ENCODE data around the gene B4GAT1.
"Not testable (repeated sequence)": the region's sequence is repeated elsewhere in the genome, so short reads cannot be mapped to it uniquely, and the experiment has no call there.

B4GAT1 gene

DNA sequence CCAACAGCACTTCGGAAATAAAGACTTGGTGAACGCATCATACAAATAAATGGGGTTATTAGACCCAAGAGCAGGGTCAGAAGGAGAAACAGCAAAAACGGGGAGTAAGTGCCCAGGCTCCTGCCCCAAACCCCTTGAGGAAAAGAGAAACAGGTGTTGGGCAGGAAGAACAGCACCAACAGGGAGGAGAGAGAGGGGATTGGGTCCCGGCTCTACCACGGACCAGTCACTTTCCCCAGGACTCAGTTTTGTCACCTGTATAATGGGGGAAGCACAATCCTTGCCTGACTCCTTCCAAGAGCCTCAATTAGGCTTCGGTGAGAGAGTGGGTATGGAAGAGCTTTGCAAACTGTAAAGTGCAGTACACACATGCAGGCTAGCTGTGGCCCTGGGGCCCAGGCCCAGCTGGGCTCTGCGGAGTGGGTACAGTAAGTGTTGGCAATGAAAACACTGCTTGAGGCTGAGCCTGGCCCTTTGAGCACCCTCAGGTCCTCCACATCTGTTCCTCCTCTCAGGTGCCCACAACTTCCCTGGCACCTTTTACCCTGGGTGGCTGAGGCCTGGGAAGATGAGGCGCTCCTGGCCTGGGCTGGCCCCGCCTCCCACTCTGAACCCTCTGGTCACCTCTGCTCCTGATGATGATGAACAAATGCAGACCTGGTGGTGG, 15.2 kb upstream of the B4GAT1 start:
- no peak for DNase-seq

DNA sequence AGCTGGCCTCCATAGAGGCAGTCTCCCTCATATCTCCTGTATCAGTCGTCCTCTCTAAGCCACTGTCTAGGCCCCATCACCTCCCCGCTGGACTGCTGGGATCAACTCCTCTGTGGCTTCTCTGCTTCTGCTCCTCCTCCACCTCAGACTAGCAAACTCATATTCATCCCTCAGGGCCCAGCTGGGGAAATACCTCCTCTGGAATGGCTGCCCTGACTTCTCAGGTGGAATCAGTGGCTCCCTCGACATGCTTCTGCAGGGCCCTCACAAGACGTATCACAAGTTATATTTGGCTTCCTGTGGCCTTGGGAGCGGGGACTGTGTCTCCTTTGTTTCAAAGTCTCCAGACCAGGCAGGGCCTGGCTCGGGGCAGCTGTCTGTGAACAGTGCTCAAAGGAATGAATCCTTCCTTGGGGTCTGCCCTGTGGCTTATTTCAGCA, 14.1 kb upstream of the B4GAT1 start:
- no peak for DNase-seq

DNA sequence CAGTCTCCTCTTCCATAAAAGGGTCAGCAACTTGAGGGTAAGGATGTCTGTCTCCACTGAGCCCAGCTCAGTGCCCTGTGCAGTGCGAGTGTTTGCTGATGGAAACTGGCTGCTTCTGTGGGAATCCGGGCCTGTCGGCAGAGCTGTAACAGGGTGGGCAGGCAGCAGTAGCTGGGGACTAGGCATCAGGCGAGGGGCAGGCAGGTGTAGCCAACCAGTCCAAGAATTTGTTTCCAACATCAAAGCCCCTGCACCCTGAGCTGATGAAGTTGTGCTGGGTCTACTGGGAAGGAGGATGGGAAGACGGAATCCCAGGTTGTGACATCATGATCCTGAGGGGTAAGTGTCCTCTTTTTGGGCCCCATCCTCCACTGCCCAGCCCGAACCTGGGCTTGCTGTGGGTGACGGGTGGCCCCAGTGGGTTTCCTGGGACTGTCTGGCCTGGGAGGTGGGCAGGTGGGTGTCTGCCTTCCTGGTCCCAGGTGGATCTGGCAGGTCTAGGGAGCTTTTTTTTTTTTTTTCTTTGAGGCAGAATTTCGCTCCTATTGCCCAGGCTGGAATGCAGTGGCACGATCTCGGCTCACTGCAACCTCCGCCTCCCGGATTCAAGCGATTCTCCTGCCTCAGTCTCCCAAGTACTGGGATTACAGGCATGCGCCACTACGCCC, 13.1 kb upstream of the B4GAT1 start:
- no peak for DNase-seq

DNA sequence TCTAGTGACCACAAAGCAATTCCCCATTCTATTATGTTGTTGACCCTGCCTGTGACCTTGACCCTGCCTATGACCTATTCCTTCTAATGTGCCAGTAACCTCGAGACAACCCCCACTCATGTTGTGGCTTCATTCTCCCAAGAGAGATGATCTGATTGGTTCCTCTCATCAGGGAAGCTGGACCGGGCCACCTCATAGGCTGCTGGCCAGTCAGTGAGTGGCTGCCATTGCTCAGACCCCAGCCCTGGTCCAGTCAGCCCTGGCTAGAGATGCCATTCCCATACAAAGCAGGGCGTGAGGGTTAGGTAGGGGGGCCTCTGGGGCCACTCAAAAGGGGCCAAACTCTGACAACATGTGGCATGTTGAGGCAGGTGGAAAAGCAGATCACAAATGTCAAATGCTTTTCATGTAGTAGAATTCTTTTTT, 12.2 kb upstream of the B4GAT1 start:
- no peak for DNase-seq

DNA sequence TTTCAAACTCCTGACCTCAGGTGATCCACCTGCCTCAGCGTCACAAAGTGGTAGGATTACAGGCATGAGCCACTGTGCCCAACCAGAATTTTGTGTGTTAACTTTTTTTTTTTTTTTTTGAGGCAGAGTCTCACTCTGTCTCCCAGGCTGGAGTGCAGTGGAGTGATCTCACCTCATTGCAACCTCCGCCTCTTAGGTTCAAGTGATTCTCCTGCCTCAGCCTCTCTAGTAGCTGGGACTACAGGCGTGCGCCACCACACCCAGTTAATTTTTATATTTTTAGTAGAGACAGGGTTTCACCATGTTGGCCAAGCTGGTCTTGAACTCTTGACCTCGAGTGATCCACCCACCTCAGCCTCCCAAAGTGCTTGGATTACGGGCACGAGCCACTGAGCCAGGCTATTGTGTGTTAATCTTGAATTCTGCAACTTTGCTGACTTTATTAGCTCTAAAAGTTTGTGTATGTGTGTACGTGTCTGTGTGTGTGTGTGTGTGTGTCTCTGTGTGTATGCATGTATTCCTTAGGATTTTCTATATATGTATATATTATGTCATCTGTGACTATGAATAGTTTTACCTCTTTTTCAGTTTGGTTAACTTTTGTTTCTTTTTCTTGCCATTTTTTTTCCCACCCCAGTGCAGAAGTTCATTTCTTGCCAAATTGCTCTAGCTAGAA, 3.3 kb upstream of the B4GAT1 start:
- not testable (repeated sequence) for DNase-seq

DNA sequence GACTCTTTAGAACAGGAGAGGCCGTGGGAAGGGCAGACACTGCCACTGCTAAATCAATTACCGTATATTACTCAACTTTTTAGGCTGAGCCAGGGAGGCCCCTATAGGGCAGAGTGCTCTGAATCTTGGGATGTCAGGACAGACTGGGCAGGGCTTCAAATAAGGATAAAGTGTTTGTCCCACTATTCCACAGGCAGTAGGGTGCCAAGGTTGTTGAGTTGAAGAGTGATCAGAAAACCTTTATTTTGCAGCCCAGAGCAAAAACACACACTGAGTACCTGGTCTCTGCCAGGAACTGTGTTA, 1.6 kb upstream of the B4GAT1 start:
- DNase-seq: no peak

DNA sequence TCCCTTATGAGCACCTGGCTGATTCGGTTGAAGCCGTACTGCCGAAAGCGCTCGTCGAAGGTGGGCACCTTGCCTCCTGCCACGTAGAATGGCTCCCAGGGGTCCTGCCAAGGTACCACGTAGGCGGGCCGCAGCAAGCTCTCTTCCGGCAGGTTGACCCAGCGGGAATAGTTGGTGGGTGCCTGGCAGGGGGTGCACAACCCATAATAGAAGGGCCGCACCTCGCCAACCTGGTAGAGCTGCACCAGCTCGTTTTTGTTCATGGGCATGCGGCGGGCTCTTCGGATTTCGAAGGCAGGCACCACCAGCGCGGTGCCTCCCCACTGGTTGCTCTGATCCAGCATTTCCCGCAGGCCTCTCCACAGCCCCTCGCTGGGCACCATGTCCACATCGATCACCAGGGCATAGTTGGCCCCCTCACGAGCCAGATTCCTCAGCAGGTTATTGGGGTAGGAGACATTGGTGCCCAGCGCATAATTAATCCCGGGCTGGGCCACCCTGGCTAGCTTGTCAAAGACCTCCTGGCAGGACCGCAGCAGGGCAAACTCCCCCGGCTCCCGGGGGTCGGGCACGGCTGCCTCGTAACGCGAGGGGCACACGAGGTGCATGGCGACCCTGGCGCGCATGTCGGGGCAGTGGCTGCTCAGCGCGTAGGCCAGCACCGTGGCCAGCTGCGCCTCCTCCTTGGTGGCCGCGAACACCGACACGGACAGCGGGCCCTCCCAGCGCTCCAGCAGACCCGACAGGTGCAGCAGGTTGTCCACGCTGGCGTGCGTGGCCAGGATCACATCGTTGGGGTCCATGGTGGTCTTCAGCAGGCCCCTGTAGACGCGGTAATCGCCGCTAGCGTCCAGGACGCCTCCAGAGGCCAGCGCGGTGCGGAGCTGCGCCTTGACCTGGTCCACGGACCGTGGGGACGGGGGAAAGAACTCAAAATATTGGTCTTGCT, 679 bp downstream of the B4GAT1 start:
- no peak for DNase-seq

DNA sequence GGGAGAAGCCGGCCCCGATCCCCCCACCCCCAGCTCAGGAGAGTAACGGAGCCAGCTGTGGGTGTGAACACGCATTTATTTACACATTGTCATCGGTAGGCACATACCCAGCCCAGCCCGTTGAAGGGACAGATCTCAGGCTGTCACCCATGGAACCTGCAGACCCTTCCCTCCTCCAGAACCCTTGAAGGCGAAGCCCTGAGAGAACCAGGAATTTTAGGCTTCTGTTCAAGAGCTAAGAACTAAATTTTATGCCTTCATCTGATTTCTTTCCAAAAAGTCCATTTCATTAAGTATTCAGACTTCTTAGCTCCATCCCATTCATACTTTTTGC, 2.1 kb downstream of the B4GAT1 start:
- no peak for DNase-seq

DNA sequence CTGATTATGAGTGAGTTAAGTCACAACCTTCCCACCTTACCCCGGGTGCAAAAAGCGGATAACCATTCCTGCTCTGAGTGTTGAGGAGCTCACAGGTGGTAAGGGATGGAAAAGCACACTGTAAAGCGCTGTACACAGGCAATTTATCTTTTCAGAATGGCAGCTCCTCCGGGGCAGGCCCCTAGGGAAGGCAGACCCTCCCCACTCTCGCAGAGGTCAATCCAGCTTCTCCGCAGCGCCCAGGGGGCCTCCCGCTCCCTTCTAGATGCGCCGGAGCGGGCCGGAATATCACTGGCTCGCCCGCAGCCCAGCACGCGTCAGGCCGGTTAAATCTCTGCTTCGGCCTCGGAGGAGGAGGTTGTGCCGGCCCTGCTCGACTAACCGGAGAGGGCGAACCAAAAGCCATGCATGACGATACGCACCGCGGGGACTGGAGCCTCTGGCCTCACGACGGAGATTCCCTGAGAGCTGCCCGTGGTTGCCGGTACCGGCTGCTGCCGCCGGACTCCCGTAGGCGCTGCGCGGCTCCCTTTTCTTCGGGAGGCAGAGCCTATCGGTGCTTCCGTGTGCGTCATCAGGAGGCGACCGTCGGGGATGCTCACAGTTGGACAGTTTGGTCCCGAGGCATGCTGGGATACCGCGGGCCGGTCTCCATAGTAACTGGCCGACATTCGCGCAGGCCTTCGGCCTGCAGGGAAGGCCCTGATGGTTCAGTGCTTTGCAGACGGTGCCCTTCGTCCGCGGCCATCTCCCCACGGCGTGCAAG, 2.7 kb downstream of the B4GAT1 start, which contains the start of gene BRMS1:
BRMS1 (minus strand) TSS at position 555 of the 766 bp plus-strand sequence. CDS start 2,870 bp downstream, outside the sequence.
- peak; percentile 88 for DNase-seq

DNA sequence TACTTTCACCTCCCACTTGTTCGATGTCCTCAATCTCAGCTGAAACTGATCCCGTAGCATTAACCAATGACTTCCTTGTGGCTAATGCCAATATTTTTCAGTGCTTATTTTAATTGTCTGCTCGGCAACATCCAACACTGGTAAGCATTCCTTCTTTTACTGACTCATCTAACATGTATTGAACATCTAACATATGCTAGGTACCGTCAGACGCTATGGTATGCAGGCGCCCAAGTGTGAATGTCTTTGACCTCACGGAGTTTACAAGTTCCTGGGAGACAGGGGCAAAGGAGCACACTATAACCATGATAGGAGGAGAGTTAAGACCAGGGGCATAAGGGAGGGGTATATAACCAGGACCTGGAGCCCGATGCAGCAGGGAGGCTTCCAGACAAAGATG, 4.3 kb downstream of the B4GAT1 start:
- no peak for DNase-seq

DNA sequence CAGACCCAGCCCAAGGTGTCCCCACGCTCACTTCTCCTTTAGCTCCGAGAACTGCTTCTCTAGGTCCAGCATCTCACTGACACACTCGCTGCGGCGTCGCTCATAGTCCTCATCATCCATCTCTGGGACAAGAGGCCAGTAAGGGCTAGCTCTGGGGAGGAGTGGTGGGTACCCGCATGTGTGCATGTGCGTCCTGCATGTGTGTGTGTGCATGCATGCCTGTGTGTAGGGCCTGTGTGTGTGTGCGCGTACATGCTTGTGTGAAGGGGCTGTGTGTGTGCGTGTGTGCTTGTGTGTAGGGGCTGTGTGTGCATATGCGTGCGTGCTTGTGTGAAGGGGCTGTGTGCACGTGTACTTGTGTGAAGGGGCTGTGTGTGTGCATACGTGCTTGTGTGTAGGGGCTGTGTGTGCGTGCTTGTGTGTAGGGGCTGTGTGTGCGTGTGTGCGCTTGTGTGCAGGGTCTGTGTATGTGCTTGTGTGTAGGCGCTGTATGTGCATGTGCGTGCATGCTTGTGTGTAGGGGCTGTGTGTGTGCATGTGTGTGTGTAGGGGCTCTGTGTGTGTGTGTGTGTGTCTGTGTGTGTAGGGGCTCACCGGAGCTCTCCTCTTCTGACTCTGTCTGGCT, 5.8 kb downstream of the B4GAT1 start:
- no peak for DNase-seq

DNA sequence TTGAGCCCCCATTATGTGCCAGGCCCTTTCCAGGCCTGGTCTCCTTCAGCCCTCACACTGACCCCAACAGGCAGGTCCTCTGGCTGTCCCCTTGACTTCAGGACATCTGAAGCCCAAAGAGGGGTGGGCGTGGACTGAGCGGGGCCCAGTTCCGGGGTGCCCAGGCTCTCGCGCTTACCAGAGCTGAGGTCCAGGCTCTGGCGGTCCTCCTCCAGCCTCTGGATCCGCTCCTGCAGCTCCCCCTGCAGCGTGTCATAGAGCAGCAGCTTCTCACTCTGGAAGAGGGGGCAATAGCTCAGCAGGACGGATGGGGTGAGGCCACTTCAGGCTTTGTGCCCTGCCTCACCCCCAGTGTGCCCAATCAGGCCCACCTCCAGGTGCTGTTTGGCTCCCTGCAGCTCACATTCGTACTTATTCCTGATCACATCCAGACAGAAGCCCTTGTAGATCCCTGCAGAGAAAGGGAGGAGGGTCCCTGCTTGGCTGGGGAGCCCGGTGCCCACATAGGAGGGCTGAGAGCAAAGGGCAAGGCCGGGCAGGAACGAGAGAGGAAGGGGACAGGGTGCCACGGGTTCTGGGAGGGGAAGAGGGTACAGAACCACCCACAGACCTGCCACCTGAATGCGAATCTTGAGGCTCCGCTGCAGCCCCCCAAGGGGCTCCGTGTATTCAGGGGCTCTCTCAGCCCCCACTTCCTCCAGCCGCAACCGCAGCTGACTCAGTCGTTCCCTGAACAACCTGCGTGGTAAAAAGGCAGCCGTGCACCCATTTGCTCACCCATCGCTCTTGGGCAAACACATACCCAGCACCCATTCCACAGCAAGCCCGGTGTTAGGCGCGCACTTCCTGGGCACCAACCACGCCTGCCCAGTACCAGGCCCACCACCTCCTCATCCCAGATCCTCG, 6.6 kb downstream of the B4GAT1 start:
- no peak for DNase-seq

DNA sequence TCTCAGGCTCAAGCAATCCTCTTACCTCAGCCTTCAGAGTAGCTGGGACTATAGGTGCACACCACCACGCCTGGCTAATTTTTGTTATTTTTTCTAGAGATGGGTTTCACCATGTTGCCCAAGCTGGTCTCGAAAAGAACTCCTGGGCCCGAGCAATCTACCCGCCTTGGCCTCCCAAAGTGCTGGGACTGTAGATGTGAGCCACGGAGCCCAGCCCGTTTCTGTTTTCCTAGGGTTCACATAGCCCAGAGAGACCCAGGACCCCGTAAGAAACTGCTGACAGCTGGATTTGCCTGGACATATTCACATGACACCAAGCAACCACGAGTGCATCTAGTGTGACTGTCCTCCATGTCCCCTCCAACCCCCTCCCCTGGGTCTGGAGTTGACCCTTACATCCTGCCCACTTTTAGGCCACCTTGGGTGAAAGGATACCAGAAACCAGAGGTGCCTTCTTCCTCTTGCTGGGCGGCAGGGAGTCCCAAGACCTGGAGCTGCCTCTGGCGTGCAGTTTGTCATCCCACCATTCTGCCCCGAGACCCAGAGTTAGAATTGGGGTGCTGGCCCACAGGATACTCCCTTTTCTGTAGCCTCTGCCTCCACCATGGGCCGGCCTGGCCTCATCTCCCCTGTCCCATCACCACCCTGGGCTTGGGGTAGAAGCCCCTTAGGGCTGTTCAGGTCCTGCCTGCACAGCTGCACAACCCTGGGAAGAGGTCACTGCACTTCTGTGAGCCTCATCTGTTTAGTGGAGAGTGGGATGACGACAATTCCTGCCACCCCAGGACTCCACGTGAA, 7.5 kb downstream of the B4GAT1 start:
- DNase-seq: no peak

DNA sequence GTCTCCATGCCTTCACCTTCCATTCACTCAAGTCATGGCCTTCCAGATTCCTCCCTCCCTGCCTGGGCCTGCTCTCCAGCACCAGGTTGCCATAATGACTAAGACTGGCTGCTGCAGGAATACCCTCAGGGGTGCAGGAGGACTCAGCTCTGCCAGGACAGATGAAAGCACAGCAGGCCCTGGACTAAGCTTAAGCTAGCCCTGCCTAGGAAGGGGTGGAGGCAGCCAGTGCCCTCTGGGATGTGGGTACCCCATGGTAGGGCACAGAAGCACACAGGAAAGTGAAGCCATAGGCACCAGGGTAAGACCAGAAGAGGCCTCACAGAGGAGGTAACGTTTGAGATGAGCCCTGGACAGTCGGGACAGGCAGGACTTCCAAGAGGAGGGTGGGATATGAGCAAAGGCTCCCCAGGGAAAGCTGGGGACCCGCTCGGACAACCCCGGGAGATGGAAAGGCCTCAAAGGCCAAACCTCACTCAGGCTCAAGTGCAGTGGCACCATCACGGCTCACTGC, 8.2 kb downstream of the B4GAT1 start:
- DNase-seq: no peak

DNA sequence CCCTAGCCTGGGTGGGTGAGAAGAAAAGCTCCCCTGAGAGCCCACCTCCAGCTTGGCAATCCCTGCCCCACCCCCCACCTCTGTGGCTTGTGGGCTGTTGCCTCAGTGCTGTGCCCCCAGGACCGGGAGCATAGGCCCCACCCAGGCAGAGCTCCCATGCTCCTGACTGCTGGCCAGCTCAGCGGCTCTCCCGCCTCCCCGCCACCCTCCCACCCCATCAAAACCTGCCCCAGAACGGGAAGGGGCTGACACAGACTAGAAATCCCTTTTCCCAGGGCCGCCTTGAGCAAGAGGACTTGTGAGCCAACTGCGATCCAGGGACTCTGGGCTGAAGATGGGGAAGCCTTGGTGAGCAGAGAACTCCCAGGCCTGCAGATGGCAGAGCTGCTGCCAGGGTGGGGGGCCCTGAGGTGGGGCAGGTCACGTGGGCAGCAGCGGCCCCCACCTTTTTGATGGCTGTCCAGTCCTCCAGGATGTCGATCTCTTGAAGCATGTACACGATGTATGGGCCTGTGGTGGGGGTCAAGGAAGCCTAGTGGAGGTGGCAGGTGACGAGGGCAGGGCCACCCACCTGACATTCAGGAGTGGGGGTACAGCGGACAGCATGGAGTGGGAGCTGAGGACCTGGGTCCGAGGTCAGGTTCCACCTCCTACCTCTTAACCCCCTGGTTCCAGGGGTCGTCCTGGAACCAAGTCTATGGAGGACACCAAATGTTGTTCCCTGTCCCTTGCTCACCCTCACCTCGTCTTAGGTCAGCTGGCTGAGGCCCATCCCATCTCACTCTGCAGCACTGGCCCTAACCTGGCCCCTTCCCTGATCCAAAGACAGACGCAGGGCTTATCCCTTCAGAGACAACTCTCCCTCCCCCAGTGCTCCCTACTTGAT, 8.9 kb downstream of the B4GAT1 start:
- DNase-seq: no peak

DNA sequence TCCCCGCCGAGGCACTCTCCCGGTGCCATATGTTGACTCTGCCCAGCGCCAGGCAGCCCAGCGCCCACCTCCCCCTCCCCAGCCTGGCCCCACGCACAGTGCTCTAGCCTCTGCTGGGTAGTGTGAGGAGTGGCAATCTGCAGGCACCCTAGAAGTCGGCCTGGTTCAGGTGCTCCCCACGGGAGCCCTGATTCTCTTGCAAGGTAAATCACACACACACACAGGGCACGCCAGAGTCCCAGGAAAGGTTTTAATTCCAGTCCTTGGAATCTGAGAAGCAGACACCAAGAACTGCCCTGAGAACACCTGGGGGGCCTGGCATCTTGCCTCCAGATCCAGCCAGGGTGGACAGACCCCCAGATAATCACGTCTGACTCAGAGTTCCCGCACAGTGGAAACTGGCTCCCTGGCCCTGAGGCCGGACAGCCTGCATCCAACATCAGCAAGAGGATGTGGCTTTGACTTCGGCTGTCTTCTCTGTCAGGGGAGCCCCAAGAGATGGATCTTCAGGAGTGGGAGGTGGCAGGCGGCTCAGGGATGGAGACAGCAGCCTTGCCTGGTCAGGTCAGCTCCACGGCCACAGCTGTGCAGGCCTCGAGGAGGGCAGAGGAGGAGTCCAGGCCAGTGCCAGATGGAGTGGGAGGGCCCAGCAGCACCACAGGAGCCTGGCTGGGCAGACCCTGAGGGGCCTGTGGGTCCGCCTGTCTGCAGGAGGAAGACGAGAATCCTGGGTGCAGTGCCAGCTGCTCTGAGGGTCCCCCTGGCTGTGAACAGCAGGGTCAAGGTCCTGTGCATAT, 10.1 kb downstream of the B4GAT1 start:
- DNase-seq: no peak

DNA sequence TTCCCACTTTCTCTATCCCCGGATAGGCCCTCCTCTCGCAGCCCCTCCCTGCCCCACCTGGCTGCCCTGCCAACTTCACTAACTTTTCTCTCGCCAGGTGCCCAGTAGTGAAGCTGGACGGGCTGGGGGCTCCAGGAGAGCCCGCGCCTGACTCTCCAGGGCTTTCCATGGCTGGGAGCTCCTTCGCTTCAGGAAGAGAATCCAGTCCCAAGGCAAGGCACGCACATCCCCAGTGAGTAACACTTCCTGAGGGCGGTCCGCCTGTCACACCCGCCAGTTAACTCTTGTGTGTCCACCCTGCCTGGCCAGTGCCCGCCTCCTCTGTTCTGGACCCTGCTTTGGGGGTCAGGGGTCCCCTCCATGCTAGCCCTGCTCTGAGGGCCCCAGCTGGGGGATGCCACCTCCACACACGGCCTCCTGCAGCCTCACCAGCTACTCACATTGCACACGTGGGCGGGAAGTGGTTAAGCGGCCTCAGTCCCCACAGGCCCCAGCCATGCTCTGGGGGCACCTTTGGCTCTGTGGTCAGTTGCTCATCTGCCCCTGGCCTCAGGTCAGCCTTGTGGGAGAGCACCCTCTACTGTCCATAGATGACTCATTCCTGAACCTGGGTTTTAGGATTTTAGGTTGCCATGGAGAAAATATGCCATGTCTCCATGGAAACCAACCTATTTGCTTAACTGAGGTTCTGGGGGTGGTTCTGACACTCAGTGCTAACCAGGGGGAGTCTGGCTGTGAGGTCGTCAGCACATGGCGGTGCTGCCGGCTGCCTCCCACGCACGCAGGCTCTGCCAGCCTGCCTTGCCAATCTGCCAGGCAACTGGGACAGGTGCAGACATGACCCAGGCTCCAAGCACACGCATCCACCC, 11.0 kb downstream of the B4GAT1 start, which contains the start of gene RIN1:
RIN1 (minus strand) TSS at position 201 of the 869 bp plus-strand sequence; CDS start at position 169, 32 bp downstream.
- no peak for DNase-seq
